Measurements from ENCODE around the gene SART1.

Gene SART1

DNA sequence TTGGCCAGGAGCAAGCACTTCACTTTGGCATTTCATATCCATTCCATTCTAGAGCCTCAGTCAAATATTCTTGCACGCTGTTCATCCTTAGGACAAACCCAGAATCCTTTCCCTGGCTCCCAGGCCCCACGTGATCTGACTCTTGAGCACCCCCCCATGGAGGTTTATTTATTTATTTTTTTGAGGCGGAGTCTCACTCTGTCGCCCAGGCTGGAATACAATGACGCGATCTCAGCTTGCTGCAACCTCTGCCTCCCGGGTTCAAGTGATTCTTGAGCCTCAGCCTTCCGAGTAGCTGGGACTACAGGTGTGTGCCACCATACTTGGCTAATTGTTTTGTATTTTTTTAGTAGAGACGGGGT lies 29.0 kb upstream of the SART1 start:
- no peak overlapping the region for H3K4me3 ChIP-seq (ENCODE audit: insufficient read depth, low read length, poor library complexity, severe bottlenecking)
- H4K20me1 ChIP-seq (ENCODE audit: low read depth, low read length), result no peaks in the 10 kb centered on the region
- H3K9me2 ChIP-seq (replicated peaks; ENCODE audit: insufficient read depth, low read length), result no peaks in the 10 kb centered on the region
- H3F3A ChIP-seq (ENCODE audit: insufficient read depth), result no peaks in the 10 kb centered on the region
- no peak overlapping the region for H3K9ac ChIP-seq (ENCODE audit: low read length)
- no peaks in the 10 kb centered on the region for H3K27me3 ChIP-seq (ENCODE audit: low read length)
- H3K4me2 ChIP-seq (ENCODE audit: low read depth, low read length, poor library complexity, severe bottlenecking), result no peak overlapping the region
- no peak overlapping the region for H2AFZ ChIP-seq (ENCODE audit: low read depth, low read length, severe bottlenecking)
- no peaks in the 10 kb centered on the region for H3K9me3 ChIP-seq (ENCODE audit: insufficient read depth, low read length)
- no peak overlapping the region for H3K27ac ChIP-seq (ENCODE audit: low read depth, low read length)
- TF ChIP-seq CTCF (IDR thresholded peaks at IDR 0.05; ENCODE audit: insufficient read depth, low read length, poor library complexity, severe bottlenecking), result no peak
- no peak for TF ChIP-seq EZH2phosphoT487 (conservative IDR thresholded peaks at IDR 0.05; ENCODE audit: low read length)
- H3K79me2 ChIP-seq (ENCODE audit: insufficient read depth, low read length), result no peaks in the 10 kb centered on the region
- H3K36me3 ChIP-seq (ENCODE audit: low read length), result no peaks in the 10 kb centered on the region

GRCh38 chr11:65934014-65934413 lies 27.5 kb upstream of the SART1 start:
- Histone ChIP-seq H3K79me2 (ENCODE audit: insufficient read depth, low read length) (no peaks in the 10 kb centered on the region), H2AFZ (ENCODE audit: low read depth, low read length, severe bottlenecking) (no peak overlapping the region), H3K27ac (ENCODE audit: low read depth, low read length) (no peak overlapping the region), H3K9ac (ENCODE audit: low read length) (no peak overlapping the region), H4K20me1 (ENCODE audit: low read depth, low read length) (no peaks in the 10 kb centered on the region), H3K27me3 (ENCODE audit: low read length) (no peaks in the 10 kb centered on the region), H3K9me3 (ENCODE audit: insufficient read depth, low read length) (no peaks in the 10 kb centered on the region), H3K9me2 (replicated peaks; ENCODE audit: insufficient read depth, low read length) (no peaks in the 10 kb centered on the region), H3F3A (ENCODE audit: insufficient read depth) (no peaks in the 10 kb centered on the region), H3K4me2 (ENCODE audit: low read depth, low read length, poor library complexity, severe bottlenecking) (no peak overlapping the region), H3K36me3 (ENCODE audit: low read length) (no peaks in the 10 kb centered on the region), H3K4me3 (ENCODE audit: insufficient read depth, low read length, poor library complexity, severe bottlenecking) (no peak overlapping the region)
- TF ChIP-seq EZH2phosphoT487 (conservative IDR thresholded peaks at IDR 0.05; ENCODE audit: low read length), result no peak
- TF ChIP-seq CTCF (IDR thresholded peaks at IDR 0.05; ENCODE audit: insufficient read depth, low read length, poor library complexity, severe bottlenecking), result no peak

- H3F3A ChIP-seq (ENCODE audit: insufficient read depth), result no peaks in the 10 kb centered on the region
- H3K4me3 ChIP-seq (ENCODE audit: insufficient read depth, low read length, poor library complexity, severe bottlenecking), result no peak overlapping the region
- H4K20me1 ChIP-seq (ENCODE audit: low read depth, low read length), result no peaks in the 10 kb centered on the region
- H3K4me2 ChIP-seq (ENCODE audit: low read depth, low read length, poor library complexity, severe bottlenecking), result no peak overlapping the region
- H3K27me3 ChIP-seq (ENCODE audit: low read length), result no peaks in the 10 kb centered on the region
- no peaks in the 10 kb centered on the region for H3K9me3 ChIP-seq (ENCODE audit: insufficient read depth, low read length)
- no peaks in the 10 kb centered on the region for H3K79me2 ChIP-seq (ENCODE audit: insufficient read depth, low read length)
- no peak overlapping the region for H3K9ac ChIP-seq (ENCODE audit: low read length)
- no peak overlapping the region for H2AFZ ChIP-seq (ENCODE audit: low read depth, low read length, severe bottlenecking)
- no peak overlapping the region for H3K27ac ChIP-seq (ENCODE audit: low read depth, low read length)
- H3K36me3 ChIP-seq (ENCODE audit: low read length), result no peaks in the 10 kb centered on the region
- TF ChIP-seq EZH2phosphoT487 (conservative IDR thresholded peaks at IDR 0.05; ENCODE audit: low read length) (no peak), CTCF (IDR thresholded peaks at IDR 0.05; ENCODE audit: insufficient read depth, low read length, poor library complexity, severe bottlenecking) (no peak)
- no peaks in the 10 kb centered on the region for H3K9me2 ChIP-seq (replicated peaks; ENCODE audit: insufficient read depth, low read length)
Measured at GRCh38 chr11:65937766-65938165, 23.8 kb upstream of the SART1 start.
